Endometrial microvascular endothelial cells (primary cell): ENCODE results near the gene GALNT2. TPM values are rescaled to one million over a fixed set of nuclear protein-coding genes. Genes with fewer than 3 reads are reported as not detected.

Experiments
- in situ Hi-C: cut with HindIII; loops from 2 replicates; pipeline ENCODE4 v1.10.0; 2017; ENCODE audit warnings: low sequenced_read_pairs, low pct_unique_long_range_greater_than_20kb; ENCODE audit errors: inconsistent ontology term
- total RNA-seq: library from RNA; depleted of rRNA; stranded (reverse); fragments of >200 nt; gene quantifications from one replicate; pipeline ENCODE4 v1.2.3, GENCODE V29; 2015; ENCODE audit errors: inconsistent ontology term

Gene GALNT2
- total RNA-seq, 1 donor from 2014 or later: 69.2 TPM

DNA sequence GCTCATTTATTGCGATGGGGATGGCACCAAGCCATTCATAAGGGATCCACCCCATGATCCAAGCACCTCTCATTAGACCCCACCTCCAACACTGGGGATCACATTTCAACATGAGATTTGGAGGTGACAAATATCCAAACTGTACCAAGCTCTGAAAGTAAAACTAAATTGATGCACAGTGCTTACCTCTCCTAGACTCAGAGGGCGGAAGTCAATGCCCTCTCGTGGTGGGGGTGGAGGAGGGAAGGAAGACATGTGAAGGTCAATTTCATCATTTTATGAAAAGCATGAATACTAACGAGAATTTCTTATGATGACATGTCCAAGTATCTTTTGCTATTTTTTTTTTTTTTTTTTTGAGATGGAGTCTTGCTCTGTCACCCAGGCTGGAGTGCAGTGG is 239.1 kb downstream of the GALNT2 start:
- in situ Hi-C loops: loop anchor here (10.0 to 25.0 kb wide), 2 partner anchors 171 to 669 kb away; partner anchors contain the start of genes TAF5L and URB2

- in situ Hi-C loops: loop anchor here (10.0 to 25.0 kb wide), 2 partner anchors 172 to 670 kb away; partner anchors contain the start of genes TAF5L and URB2
Measured at GRCh38 chr1:230307213-230307612, 240.2 kb downstream of the GALNT2 start.

GRCh38 chr1:230308039-230308438 is 241.0 kb downstream of the GALNT2 start:
- in situ Hi-C loops: loop anchor here (10.0 to 25.0 kb wide), 2 partner anchors 173 to 671 kb away; partner anchors contain the start of genes TAF5L and URB2

DNA sequence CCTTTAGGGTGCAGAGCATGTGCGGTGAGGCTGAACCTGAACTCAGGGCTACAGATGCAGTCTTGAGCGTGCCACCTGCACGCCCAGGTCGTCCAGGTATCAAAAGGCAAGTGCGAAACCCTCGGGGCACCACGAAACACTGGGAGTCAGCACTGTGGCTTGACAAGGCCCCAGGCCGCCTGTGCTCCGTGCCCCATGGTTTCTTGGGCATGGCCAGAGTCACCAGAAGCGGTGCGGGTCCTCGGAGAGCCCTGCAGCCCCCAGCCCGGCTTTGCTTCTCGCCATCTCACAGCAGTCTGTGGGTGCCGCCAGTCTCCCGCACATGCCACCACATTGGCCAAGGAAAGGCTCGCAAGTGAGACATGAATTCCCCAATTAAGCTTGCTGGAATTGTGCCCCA is 241.8 kb downstream of the GALNT2 start:
- in situ Hi-C loops: loop anchor here (10.0 to 25.0 kb wide), 2 partner anchors 174 to 672 kb away; partner anchors contain the start of genes TAF5L and URB2

DNA sequence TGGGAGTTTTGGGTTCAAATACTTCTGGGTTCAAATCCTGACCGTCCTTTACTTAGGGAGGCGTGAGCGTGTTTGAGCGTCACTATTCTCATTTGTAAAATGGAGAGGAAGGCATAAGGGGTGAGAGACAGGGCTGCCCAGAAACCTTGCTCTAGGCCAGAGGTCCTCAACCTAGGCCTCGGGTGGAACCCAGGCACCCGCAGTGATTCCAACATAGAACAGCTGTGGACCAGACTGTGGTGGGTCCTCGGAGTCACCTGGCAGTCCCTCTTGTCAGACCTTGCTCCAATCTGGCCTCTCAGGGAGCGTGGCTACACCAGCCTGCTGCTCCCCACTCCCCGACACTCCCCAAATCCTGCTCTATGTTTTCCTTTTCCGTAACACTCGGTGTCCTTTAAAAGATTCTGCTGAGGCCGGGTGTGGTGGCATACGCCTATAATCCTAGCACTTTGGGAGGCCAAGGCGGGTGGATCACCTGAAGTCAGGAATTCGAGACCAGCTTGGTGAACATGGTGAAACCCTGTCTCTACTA is 242.7 kb downstream of the GALNT2 start:
- in situ Hi-C loops: loop anchor here (10.0 to 25.0 kb wide), 2 partner anchors 175 to 672 kb away; partner anchors contain the start of genes TAF5L and URB2

DNA sequence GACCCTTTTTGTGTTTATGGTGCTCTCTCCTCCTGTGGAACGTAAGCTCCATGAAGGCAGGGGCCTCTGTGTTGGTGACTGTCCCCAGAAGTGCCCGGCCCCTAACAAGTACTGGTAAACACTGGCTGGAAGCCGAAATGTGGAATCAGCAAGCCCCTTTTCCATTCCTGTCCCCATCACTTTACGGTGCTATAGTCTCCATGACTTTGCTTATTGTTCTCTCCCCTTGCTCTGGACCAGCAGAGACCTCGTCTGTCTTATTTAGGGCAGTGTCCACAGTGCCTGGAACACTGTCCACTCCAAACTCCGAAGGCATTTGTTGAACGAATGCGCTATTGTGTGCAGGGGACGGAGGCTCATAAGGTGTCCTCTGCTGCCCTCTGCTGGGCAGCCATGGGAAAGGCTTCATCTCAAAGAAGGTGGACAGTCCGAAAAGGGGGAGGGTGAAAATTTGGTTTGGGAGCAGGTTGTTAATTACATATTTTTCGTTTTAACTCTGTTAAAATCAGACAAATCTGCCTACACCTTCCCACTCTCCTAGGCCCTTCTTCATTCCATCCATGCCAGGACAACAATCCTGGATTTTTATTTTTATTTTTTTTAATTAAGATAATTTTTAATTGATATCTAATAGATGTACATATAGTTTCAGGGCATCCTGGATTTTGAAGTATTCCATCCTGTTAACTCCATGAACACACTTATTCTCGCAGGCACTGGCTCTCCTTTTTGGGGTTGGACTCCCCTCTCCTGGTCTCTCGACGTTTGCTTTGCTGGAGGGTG is 243.5 kb downstream of the GALNT2 start:
- in situ Hi-C loops: loop anchor here (25.0 kb wide), 1 partner anchor 673 kb away; the partner anchor contains the start of genes TAF5L and URB2

DNA sequence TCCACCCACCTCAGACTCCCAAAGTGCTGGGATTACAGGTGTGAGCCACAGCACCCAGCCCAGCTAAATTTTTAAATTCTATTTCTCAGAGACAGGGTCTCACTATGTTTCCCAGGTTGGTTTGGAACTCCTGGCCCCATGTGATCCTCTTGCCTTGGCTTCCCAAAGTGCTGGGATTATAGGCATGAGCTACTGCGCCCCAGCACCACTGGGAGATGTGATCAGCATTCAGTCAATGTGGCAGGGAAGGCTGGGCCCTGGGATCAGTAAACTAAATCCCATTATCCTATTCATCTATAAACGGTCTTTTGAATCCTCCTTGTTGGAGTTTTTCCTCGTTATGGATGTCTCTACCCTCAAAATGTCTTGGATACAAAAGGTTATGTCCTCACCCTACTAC is 245.6 kb downstream of the GALNT2 start:
- in situ Hi-C loops: loop anchor here (25.0 kb wide), 1 partner anchor 675 kb away; the partner anchor contains the start of genes TAF5L and URB2

DNA sequence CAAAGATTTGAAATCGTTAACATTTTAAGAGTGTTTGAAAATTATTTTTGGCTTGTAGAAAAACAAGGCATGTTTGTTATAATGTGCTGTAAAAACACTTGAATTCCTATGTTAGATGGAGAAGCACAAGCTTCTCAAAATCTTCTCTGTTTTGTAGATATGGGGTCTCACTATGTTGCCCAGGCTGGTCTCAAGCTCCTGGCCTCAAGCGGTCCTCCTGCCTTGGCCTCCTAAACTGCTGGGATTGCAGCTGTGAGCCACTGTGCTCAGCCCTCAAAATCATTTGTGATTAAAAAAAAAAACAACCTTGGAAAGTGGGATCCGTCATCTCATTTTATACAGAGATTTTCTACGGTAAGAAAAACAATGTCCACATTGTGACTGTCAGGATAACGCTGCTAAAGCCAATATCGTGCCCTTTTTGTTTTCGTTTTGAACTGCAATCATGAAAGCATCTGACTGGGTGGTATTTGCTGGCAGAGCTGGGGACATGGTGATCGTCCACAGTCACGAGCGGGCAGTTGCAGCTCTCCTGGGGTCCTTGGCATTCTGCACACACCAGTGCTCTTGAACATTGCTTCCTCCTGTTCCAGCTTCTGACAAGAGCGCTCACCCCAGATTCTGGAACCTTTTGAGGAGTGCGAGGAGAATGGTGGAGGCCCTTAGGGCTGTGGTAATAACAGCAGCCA is 246.6 kb downstream of the GALNT2 start:
- in situ Hi-C loops: loop anchor here (25.0 kb wide), 1 partner anchor 676 kb away; the partner anchor contains the start of genes TAF5L and URB2

GRCh38 chr1:230314142-230314470 is 247.1 kb downstream of the GALNT2 start:
- in situ Hi-C loops: loop anchor here (25.0 kb wide), 1 partner anchor 677 kb away; the partner anchor contains the start of genes TAF5L and URB2

- in situ Hi-C loops: loop anchor here (25.0 kb wide), 1 partner anchor 678 kb away; the partner anchor contains the start of genes TAF5L and URB2
Measured at GRCh38 chr1:230315099-230315498, 248.1 kb downstream of the GALNT2 start.

GRCh38 chr1:230316864-230317745 is 250.1 kb downstream of the GALNT2 start:
- in situ Hi-C loops: loop anchor here (25.0 kb wide), 1 partner anchor 680 kb away; the partner anchor contains the start of genes TAF5L and URB2

GRCh38 chr1:230317823-230318819 is 251.1 kb downstream of the GALNT2 start:
- in situ Hi-C loops: loop anchor here (25.0 kb wide), 1 partner anchor 681 kb away; the partner anchor contains the start of genes TAF5L and URB2

DNA sequence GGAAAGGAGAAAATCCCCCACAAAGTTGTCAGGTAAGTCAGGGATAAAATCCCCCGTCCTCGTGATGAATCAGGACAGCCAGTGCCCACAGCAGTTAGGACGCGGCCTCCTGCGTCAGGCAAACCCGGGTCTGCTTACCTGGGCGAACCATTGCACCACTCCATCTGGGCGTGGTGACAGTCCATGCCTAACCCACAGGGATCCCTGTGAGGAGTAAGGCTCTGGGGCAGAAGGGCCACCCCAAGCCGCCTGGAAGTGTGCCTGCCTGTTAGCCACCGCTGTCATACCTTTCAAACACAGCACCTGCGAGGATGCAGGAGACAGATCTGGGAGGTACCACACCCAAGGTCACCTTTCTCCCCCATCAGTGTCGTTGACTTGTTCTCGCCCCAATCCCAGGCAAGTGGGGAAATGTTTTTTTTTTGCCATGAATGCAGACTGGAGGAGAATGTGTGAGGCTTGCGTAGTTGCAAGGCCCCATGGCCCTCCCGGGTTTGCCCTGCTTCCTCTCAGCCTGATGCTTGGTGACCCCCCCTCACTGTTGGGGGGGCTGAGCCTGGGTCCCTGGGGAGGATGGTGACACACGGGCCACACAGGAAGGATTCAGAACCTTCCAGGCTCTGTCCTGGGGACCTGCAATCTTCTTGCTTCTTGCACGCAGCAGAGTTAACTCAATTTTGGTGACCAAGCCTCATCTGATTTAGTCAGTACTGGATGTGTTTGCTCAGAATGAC is 252.1 kb downstream of the GALNT2 start:
- in situ Hi-C loops: loop anchor here (25.0 kb wide), 1 partner anchor 682 kb away; the partner anchor contains the start of genes TAF5L and URB2

DNA sequence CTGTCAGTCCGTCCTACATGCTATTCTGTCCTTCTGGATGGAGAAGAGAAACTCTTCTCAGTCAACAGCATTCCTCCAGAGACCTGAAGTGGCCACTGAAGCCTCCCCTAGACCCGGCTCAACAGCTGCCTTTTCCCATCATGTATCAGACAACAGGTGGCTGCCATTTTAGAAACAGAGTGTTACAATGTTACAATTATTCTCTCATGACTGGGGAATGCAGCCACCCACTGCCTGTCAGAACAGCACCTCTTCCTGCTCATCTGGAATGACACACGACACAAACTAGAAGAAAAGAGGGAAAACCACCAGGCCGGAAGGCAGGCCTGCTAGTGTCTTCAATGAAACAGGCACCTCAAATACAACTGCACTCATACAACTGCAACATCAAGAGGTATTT is 253.8 kb downstream of the GALNT2 start:
- in situ Hi-C loops: loop anchor here (25.0 kb wide), 1 partner anchor 684 kb away; the partner anchor contains the start of genes TAF5L and URB2

- in situ Hi-C loops: loop anchor here (25.0 kb wide), 1 partner anchor 684 kb away; the partner anchor contains the start of genes TAF5L and URB2
Measured at GRCh38 chr1:230321341-230321740, 254.3 kb downstream of the GALNT2 start.
